ENCODE results near the gene EIF4G3. TPM values are rescaled to one million over a fixed set of nuclear protein-coding genes. Genes with fewer than 3 reads are reported as not detected.

Gene EIF4G3
- total and polyA plus RNA-seq, 9 of the 15 experiments (the other 6 are each of a cell fraction or from before 2014, with no cell fraction given) = 6.7 to 40.5 (median 32.1) TPM

- TF ChIP-seq, protein P1, sequence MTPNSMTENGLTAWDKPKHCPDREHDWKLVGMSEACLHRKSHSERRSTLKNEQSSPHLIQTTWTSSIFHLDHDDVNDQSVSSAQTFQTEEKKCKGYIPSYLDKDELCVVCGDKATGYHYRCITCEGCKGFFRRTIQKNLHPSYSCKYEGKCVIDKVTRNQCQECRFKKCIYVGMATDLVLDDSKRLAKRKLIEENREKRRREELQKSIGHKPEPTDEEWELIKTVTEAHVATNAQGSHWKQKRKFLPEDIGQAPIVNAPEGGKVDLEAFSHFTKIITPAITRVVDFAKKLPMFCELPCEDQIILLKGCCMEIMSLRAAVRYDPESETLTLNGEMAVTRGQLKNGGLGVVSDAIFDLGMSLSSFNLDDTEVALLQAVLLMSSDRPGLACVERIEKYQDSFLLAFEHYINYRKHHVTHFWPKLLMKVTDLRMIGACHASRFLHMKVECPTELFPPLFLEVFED (CRISPR knock-in tag; conservative IDR thresholded peaks at IDR 0.05) = no peak
- TF ChIP-seq FOS (IDR thresholded peaks at IDR 0.05; ENCODE audit: extremely low read depth, insufficient read length) (no peak), TAF15 (IDR thresholded peaks at IDR 0.05; ENCODE audit: low read depth, low read length) (no peak), SNIP1 (IDR thresholded peaks at IDR 0.05; ENCODE audit: low read depth) (no peak), ZNF174 (CRISPR knock-in tag; IDR thresholded peaks at IDR 0.05) (no peak), ARID1B (IDR thresholded peaks at IDR 0.05) (peak; percentile 18), ZNF140 (CRISPR knock-in tag; IDR thresholded peaks at IDR 0.05) (no peak), GTF2A2 (tag; IDR thresholded peaks at IDR 0.05) (no peak)
- TF ChIP-seq, protein P2, sequence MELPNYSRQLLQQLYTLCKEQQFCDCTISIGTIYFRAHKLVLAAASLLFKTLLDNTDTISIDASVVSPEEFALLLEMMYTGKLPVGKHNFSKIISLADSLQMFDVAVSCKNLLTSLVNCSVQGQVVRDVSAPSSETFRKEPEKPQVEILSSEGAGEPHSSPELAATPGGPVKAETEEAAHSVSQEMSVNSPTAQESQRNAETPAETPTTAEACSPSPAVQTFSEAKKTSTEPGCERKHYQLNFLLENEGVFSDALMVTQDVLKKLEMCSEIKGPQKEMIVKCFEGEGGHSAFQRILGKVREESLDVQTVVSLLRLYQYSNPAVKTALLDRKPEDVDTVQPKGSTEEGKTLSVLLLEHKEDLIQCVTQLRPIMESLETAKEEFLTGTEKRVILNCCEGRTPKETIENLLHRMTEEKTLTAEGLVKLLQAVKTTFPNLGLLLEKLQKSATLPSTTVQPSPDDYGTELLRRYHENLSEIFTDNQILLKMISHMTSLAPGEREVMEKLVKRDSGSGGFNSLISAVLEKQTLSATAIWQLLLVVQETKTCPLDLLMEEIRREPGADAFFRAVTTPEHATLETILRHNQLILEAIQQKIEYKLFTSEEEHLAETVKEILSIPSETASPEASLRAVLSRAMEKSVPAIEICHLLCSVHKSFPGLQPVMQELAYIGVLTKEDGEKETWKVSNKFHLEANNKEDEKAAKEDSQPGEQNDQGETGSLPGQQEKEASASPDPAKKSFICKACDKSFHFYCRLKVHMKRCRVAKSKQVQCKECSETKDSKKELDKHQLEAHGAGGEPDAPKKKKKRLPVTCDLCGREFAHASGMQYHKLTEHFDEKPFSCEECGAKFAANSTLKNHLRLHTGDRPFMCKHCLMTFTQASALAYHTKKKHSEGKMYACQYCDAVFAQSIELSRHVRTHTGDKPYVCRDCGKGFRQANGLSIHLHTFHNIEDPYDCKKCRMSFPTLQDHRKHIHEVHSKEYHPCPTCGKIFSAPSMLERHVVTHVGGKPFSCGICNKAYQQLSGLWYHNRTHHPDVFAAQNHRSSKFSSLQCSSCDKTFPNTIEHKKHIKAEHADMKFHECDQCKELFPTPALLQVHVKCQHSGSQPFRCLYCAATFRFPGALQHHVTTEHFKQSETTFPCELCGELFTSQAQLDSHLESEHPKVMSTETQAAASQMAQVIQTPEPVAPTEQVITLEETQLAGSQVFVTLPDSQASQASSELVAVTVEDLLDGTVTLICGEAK (IDR thresholded peaks at IDR 0.05) = 0 out of 2 replicates have a peak, but pooled peaks have one; percentile 24
- TF ChIP-seq, protein P2 (CRISPR knock-in tag; IDR thresholded peaks at IDR 0.05) = no peak
- TF ChIP-seq, protein P3, sequence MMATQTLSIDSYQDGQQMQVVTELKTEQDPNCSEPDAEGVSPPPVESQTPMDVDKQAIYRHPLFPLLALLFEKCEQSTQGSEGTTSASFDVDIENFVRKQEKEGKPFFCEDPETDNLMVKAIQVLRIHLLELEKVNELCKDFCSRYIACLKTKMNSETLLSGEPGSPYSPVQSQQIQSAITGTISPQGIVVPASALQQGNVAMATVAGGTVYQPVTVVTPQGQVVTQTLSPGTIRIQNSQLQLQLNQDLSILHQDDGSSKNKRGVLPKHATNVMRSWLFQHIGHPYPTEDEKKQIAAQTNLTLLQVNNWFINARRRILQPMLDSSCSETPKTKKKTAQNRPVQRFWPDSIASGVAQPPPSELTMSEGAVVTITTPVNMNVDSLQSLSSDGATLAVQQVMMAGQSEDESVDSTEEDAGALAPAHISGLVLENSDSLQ (IDR thresholded peaks at IDR 0.05) = 0 out of 2 replicates have a peak, but pooled peaks have one; percentile 8
- TF ChIP-seq, protein P4, sequence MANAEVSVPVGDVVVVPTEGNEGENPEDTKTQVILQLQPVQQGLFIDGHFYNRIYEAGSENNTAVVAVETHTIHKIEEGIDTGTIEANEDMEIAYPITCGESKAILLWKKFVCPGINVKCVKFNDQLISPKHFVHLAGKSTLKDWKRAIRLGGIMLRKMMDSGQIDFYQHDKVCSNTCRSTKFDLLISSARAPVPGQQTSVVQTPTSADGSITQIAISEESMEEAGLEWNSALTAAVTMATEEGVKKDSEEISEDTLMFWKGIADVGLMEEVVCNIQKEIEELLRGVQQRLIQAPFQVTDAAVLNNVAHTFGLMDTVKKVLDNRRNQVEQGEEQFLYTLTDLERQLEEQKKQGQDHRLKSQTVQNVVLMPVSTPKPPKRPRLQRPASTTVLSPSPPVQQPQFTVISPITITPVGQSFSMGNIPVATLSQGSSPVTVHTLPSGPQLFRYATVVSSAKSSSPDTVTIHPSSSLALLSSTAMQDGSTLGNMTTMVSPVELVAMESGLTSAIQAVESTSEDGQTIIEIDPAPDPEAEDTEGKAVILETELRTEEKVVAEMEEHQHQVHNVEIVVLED (CRISPR knock-in tag; IDR thresholded peaks at IDR 0.05) = no peak
- TF ChIP-seq, protein P5, sequence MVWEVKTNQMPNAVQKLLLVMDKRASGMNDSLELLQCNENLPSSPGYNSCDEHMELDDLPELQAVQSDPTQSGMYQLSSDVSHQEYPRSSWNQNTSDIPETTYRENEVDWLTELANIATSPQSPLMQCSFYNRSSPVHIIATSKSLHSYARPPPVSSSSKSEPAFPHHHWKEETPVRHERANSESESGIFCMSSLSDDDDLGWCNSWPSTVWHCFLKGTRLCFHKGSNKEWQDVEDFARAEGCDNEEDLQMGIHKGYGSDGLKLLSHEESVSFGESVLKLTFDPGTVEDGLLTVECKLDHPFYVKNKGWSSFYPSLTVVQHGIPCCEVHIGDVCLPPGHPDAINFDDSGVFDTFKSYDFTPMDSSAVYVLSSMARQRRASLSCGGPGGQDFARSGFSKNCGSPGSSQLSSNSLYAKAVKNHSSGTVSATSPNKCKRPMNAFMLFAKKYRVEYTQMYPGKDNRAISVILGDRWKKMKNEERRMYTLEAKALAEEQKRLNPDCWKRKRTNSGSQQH (CRISPR knock-in tag; IDR thresholded peaks at IDR 0.05) = no peak
These were observed 151.8 kb downstream of the EIF4G3 start (continued) for GRCh38 chr1:21024918-21025317.

Data from K562 (cell line).